HG03064 (cell line): ENCODE results near the gene SPATS2.
"Not testable (repeated sequence)": the region's sequence is repeated elsewhere in the genome, so short reads cannot be mapped to it uniquely, and the experiment has no call there.

Experiments
- ATAC-seq: cut with Tn5 transposase; IDR thresholded peaks from one replicate; pipeline ENCODE4 v1.9.1; 2021; ENCODE audit warnings: low read depth; ENCODE audit not compliant: unreplicated experiment

SPATS2 gene

GRCh38 chr12:49347311-49348193 is 19.7 kb upstream of the SPATS2 start:
- no peak for ATAC-seq

- no peak for ATAC-seq
Measured at GRCh38 chr12:49348781-49349180, 18.5 kb upstream of the SPATS2 start.

DNA sequence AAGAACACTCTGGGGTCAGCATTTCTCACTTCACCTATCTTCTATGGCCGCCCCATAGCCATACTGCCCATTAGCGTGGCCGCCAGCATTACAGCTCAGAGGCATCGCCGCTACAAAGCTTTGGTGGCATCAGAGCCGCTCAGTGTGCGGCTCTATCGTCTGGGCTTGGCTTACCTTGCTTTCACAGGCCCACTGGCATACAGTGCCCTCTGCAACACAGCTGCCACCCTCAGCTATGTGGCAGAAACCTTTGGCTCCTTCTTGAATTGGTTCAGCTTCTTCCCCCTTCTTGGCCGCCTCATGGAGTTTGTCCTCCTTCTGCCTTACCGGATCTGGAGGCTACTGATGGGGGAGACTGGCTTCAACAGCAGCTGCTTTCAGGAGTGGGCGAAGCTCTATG is 18.0 kb upstream of the SPATS2 start:
- no peak for ATAC-seq

GRCh38 chr12:49352351-49352750 is 14.9 kb upstream of the SPATS2 start:
- no peak for ATAC-seq

- ATAC-seq: no peak
Measured at GRCh38 chr12:49355913-49356312, 11.3 kb upstream of the SPATS2 start.

DNA sequence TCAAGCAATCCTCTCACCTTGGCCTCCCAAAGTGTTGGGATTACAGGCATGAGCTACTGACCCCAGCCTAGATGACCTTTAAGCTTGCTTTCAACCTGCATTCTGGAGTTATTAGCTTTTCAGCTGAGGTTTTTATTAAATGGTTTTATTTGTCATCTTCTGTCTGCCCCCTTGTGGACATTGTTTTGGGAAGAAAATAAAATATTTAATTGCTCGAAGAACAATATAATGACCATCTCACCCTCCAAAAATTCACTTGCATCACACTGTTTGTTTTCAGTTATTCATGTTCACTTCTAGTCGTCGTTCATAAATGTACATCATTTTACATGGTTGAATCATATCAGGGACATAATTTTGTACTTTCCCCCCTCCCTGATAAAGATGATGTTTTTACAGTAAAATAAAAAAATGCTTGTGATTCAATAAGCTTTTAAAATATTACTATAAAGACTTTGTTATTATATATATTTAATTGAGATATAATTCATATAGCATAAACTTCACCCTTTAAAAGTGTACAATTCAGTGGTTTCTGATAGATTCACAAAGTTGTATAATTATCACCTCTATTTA is 10.1 kb upstream of the SPATS2 start:
- ATAC-seq: no peak

GRCh38 chr12:49358483-49359141 is 8.7 kb upstream of the SPATS2 start:
- ATAC-seq: no peak

GRCh38 chr12:49359671-49360070 is 7.6 kb upstream of the SPATS2 start:
- ATAC-seq: no peak

GRCh38 chr12:49362077-49362476 is 5.2 kb upstream of the SPATS2 start:
- ATAC-seq: no peak

DNA sequence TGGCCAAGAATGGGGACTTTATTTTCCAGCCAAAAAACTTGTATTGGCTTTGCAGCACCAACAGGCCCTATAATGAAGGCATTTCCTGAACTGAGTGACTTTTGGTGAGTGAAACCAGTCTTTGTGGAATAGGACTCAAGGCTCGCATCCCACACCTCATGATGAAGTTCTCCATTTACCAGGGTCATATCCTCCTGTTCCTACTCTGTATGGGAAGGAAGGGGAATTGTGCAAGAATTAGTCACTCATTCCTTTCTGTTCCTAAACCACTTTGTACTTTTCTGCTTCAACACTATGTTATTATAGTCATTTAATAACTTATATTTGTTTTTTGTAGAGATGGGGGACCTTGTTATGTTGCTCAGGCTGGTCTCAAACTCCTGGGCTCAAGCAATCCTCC is 2.3 kb upstream of the SPATS2 start:
- ATAC-seq: no peak

- no peak for ATAC-seq
Measured at GRCh38 chr12:49365542-49365941, 1.7 kb upstream of the SPATS2 start.

GRCh38 chr12:49366096-49366651 is 1.1 kb upstream of the SPATS2 start:
- ATAC-seq: peak; percentile 1

DNA sequence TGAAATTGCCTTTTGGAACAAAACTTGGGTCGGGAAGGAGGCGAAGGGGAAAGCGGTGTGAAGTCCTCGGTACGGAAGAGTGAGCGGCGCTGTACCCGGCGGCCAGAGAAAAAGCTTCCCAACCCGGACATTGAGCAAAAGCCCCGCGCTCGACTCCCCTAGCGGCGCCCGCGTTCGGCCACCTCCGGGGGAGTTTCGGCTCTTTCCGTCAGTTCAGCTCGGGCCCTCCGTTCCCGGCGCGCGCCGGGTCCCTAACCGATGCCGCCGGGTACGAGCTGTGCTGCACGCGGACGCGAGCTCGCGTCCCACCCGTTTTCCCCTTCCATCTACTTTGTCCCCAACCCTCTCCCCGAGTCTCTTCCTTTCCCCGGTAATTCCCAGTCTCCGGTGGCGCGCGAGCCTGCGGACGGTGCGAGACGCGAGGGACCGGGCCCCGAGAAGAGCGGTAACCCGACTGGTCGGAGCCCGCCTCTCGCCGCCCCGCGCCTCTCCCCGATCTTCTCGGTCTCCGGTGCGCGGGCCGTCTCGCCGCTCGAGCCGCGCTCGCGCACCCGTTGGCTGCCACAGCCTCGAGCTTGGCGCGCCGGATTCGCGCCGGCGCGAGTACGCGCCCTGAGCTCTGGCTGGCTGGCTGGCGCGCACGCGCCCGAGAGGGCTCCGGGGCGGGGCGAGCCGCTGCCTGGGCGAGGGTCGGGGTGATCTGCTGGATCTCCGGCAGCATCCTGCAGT is 446 bp upstream of the SPATS2 start:
- ATAC-seq: peak; percentile 60

- no peak for ATAC-seq
Measured at GRCh38 chr12:49368240-49368600, 958 bp downstream of the SPATS2 start.

- ATAC-seq: peak; percentile 51
Measured at GRCh38 chr12:49369411-49370145, 2.3 kb downstream of the SPATS2 start.

- ATAC-seq: no peak
Measured at GRCh38 chr12:49370539-49370938, 3.3 kb downstream of the SPATS2 start.

DNA sequence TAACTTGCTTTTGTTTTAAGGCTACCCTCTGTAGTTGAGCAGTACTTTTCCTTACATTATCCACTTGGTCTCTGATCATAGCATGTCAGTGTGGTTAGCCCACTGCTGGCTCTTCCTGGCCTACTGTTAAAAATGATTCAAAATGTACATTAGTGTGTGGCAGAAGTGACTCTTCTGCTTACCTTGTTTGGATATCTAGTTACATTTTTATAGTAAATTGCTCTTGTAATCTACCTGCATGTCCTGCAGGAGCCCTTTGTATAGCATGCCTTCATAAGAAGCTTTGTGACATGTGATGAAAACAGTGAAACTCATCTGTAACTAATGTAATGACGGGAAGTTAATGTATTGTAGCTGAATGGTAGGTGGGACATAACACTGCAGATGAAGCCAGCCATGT is 8.1 kb downstream of the SPATS2 start:
- no peak for ATAC-seq

DNA sequence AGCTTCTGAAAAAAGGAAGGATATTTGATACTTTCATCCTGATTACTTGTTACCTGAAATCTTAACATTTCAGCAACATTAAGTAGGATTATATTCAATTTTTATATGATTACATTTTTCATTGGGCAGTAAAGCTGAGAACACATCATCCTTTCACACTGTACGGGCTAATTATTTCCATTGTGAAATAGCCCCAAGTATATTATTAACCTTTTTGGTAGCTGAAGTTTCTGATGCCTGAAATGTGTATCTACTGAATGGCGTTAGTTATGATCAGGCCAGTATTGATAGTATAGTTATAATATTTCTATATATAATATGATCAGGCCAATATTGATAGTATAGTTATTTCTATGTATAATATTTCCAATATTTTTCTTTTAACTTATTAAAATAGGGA is 10.1 kb downstream of the SPATS2 start:
- ATAC-seq: no peak

DNA sequence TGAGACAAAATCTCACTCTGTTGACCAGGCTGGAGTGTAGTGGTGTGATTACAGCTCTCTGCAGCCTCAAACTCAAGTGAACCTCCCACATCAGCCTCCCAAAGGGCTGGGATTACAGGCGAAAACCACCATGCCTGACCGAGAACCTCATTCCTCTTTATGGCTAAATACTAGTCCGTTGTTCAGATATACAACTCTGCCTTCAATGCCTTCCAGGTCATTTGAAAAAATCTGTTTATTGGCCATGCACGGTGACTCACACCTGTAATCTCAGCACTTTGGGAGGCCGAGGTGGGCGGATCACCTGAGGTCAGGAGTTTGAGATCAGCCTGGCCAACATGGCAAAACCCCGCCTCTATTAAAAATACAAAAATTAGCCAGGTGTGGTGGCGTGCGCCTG is 12.9 kb downstream of the SPATS2 start:
- not testable (repeated sequence) for ATAC-seq
